ENCODE data around the gene HCRTR1. TPM values are rescaled to one million over a fixed set of nuclear protein-coding genes. Genes with fewer than 3 reads are reported as not detected.

Gene HCRTR1
- total and polyA plus RNA-seq, 2 donors (not counting 3 experiments of a cell fraction or from before 2014, with no cell fraction given) = 0.93 to 1.5 TPM

DNA sequence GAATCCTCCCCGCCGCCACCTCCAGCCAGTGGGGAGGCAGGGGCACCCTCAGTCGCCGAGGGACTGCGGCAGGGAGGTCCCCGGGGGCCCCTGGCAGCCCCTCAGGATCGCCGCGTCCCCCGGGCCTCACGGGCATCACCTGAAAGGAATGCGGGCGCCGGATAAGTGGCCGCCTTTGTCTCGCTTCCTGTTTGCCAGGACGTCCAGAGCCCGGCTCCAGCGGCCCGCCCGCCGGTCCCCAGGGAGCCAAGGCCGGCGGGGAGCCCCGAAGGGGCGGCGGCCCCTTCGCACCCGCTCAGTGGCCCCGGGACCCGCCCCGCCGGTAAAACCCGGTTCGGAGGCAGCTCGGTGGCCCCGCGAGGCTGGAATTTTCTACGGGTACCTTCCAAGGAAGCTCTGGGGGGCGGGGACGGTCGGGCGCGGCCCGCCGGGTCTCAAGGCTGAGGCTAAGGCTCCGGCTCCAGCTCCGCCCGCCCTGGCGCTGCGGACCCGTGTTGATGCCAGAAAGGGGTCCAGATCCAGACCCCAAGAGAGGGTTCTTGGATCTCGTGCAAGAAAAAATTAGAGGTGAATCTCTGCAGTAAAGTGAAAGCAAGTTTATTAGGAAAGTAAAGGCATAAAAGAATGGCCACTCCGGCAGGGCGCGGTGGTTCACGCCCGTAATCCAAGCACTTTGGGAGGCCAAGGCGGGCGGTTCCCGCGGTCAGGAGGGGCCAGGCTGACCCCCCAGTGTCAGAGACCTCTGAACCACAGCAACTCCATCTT is 28.6 kb upstream of the HCRTR1 start:
- Histone ChIP-seq H4K20me1 (replicated peaks; ENCODE audit: control insufficient read depth, extremely low read depth, insufficient read depth, low read length) (no peaks in the 10 kb centered on the region), H3K27ac (ENCODE audit: insufficient read depth, low read depth, low read length) (peak overlapping the region; percentile 92), H3K4me2 (ENCODE audit: insufficient read depth, low read length) (peak overlapping the region; percentile 6), H3K9ac (replicated peaks; ENCODE audit: extremely low read depth, insufficient read depth, low read length) (peak overlapping the region; percentile 70), H3K9me1 (replicated peaks; ENCODE audit: control insufficient read depth, extremely low read depth, insufficient read depth, low read length) (no peaks in the 10 kb centered on the region), H3K9me3 (replicated peaks; ENCODE audit: control insufficient read depth, insufficient read depth, low read length) (no peaks in the 10 kb centered on the region), H3K27me3 (ENCODE audit: control insufficient read depth in 2 of 2, insufficient read depth in 2 of 2, low read length in 2 of 2) (no peaks in the 10 kb centered on the region), H3K4me1 (ENCODE audit: control insufficient read depth, extremely low read depth, insufficient read depth, low read length) (peaks cover 28% of the 10 kb centered on the region), H2AFZ (ENCODE audit: low read depth, low read length) (no peak overlapping the region), H3K4me3 (replicated peaks in 1 of 3; ENCODE audit: insufficient read depth in 1 of 3, low read depth in 1 of 3, low read length in 3 of 3) (no peak overlapping the region), H3K36me3 (ENCODE audit: control insufficient read depth in 2 of 2, extremely low read depth in 1 of 2, insufficient read depth in 2 of 2, low read length in 2 of 2) (peaks cover 8 to 17% of the 10 kb centered on the region in 2 experiments), H3K79me2 (ENCODE audit: control insufficient read depth, insufficient read depth, low read length) (peaks cover under 1% of the 10 kb centered on the region)
- ChIA-PET CTCF (interaction anchor here (1.0 to 2.2 kb wide), 5 partner anchors 14 to 40 kb away, joined by 3 to 33 read pairs (median 5); partner anchors contain the start of genes HCRTR1 and TINAGL1), POLR2A (no interaction called here)
- DNase-seq (ENCODE audit: low read depth, low spot score) (peak; percentile 60), FAIRE-seq (no peak)
- peak; percentile 61 for TF ChIP-seq FOS (IDR thresholded peaks at IDR 0.05; ENCODE audit: borderline replicate concordance, insufficient read depth, low read length)
- TF ChIP-seq MAX (IDR thresholded peaks at IDR 0.05; ENCODE audit: insufficient read depth, insufficient read length) = no peak
- TF ChIP-seq EZH2 (IDR thresholded peaks at IDR 0.05; ENCODE audit: borderline replicate concordance, low read depth, low read length, severe bottlenecking) = no peak
- TF ChIP-seq POLR2AphosphoS5 (IDR thresholded peaks at IDR 0.05; ENCODE audit: insufficient read depth, low read depth, low read length) = peak; percentile 67
- intact Hi-C loops (cut with micrococcal nuclease) = loop anchor here (1.0 to 10.0 kb wide), 7 partner anchors 7 to 346 kb away; partner anchors contain the start of genes PEF1 and PTP4A2
- dilution Hi-C loops (cut with MboI; ENCODE audit: extremely low pct_ligation_motif_present, low sequenced_read_pairs) = no loop called here
- BruUV-seq (replicated peaks) = no TSS peak

DNA sequence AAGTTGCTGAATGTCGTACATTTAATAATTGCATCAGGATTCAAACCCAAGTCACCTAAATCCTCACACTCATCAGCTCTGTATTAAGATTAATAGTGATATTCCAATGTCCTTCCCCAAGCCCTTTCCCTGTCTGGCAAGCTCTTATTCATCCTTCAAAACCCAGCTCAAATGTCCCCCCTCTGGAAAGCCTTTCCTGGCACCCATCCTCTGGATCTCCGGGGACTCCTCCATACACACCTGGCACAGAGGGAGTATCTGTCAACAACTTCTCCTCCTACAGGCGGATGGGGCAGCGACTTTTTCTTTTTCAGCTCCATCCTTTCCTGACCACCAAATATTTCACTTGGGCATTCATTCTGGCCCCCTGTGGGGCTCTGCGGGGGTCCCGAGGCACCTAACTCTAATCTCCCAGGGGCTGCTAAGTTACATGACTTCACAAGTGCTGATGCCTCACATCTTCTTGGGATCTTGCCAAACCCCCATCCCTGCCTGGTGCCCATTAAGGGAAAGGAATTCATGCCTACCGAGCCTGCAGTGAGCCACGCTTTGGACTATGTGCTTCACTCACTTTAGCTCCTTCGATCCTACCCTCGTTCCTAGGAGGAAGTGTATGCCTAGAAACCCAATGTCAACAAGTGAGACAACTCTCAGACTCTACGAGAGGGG is 25.9 kb upstream of the HCRTR1 start:
- Histone ChIP-seq H3K4me3 (replicated peaks in 1 of 3; ENCODE audit: insufficient read depth in 1 of 3, low read depth in 1 of 3, low read length in 3 of 3) (no peak overlapping the region), H3K9me3 (replicated peaks; ENCODE audit: control insufficient read depth, insufficient read depth, low read length) (no peaks in the 10 kb centered on the region), H3K9me1 (replicated peaks; ENCODE audit: control insufficient read depth, extremely low read depth, insufficient read depth, low read length) (no peaks in the 10 kb centered on the region), H3K36me3 (ENCODE audit: control insufficient read depth in 2 of 2, extremely low read depth in 1 of 2, insufficient read depth in 2 of 2, low read length in 2 of 2) (peaks cover 0 to 2% of the 10 kb centered on the region in 2 experiments), H3K27ac (ENCODE audit: insufficient read depth, low read depth, low read length) (no peak overlapping the region), H2AFZ (ENCODE audit: low read depth, low read length) (no peak overlapping the region), H3K79me2 (ENCODE audit: control insufficient read depth, insufficient read depth, low read length) (no peaks in the 10 kb centered on the region), H3K4me1 (ENCODE audit: control insufficient read depth, extremely low read depth, insufficient read depth, low read length) (peaks cover 35% of the 10 kb centered on the region), H3K4me2 (ENCODE audit: insufficient read depth, low read length) (no peak overlapping the region), H4K20me1 (replicated peaks; ENCODE audit: control insufficient read depth, extremely low read depth, insufficient read depth, low read length) (no peaks in the 10 kb centered on the region), H3K9ac (replicated peaks; ENCODE audit: extremely low read depth, insufficient read depth, low read length) (no peak overlapping the region), H3K27me3 (ENCODE audit: control insufficient read depth in 2 of 2, insufficient read depth in 2 of 2, low read length in 2 of 2) (no peaks in the 10 kb centered on the region)
- no peak for DNase-seq (ENCODE audit: low read depth, low spot score)
- dilution Hi-C loops (cut with MboI; ENCODE audit: extremely low pct_ligation_motif_present, low sequenced_read_pairs) = no loop called here
- ChIA-PET POLR2A (no interaction called here), CTCF (interaction anchor here (0.7 to 5.5 kb wide), 10 partner anchors 11 to 46 kb away, joined by 3 to 73 read pairs (median 4); no protein-coding TSS in a partner anchor)
- no peak for TF ChIP-seq FOS (IDR thresholded peaks at IDR 0.05; ENCODE audit: borderline replicate concordance, insufficient read depth, low read length)
- no peak for TF ChIP-seq JUN (IDR thresholded peaks at IDR 0.05; ENCODE audit: borderline replicate concordance, insufficient read depth, insufficient read length, low read depth)
- TF ChIP-seq MYC (IDR thresholded peaks at IDR 0.05; ENCODE audit: low read depth, low read length) = no peak
- no peak for TF ChIP-seq POLR2A (IDR thresholded peaks at IDR 0.05; ENCODE audit: low read depth, low read length)
- no peak for TF ChIP-seq EZH2 (IDR thresholded peaks at IDR 0.05; ENCODE audit: borderline replicate concordance, low read depth, low read length, severe bottlenecking)
- TF ChIP-seq POLR2AphosphoS5 (IDR thresholded peaks at IDR 0.05; ENCODE audit: insufficient read depth, low read depth, low read length) = no peak
- TF ChIP-seq, protein P1, sequence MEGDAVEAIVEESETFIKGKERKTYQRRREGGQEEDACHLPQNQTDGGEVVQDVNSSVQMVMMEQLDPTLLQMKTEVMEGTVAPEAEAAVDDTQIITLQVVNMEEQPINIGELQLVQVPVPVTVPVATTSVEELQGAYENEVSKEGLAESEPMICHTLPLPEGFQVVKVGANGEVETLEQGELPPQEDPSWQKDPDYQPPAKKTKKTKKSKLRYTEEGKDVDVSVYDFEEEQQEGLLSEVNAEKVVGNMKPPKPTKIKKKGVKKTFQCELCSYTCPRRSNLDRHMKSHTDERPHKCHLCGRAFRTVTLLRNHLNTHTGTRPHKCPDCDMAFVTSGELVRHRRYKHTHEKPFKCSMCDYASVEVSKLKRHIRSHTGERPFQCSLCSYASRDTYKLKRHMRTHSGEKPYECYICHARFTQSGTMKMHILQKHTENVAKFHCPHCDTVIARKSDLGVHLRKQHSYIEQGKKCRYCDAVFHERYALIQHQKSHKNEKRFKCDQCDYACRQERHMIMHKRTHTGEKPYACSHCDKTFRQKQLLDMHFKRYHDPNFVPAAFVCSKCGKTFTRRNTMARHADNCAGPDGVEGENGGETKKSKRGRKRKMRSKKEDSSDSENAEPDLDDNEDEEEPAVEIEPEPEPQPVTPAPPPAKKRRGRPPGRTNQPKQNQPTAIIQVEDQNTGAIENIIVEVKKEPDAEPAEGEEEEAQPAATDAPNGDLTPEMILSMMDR (IDR thresholded peaks at IDR 0.05; ENCODE audit: extremely low read depth in 1 of 2, insufficient read depth in 1 of 2, low read depth in 1 of 2, low read length in 2 of 2) = no peak
- TF ChIP-seq GATA2 (IDR thresholded peaks at IDR 0.05; ENCODE audit: insufficient read depth, insufficient read length, low read depth, low read length) = no peak
- TF ChIP-seq MAX (IDR thresholded peaks at IDR 0.05; ENCODE audit: insufficient read depth, insufficient read length) = no peak
- FAIRE-seq = no peak
- no TSS peak for BruUV-seq (replicated peaks)
- intact Hi-C loops (cut with micrococcal nuclease) = no loop called here

Data from endothelial cell of umbilical vein (primary cell).